ENCODE results near the gene SUSD4. TPM values are rescaled to one million over a fixed set of nuclear protein-coding genes. Genes with fewer than 3 reads are reported as not detected.
A peak's percentile ranks its signal among the peaks of the same experiment; 100 is the strongest.

SUSD4 gene
- total RNA-seq, 1 experiment from 2014 or later = 11.9 TPM

DNA sequence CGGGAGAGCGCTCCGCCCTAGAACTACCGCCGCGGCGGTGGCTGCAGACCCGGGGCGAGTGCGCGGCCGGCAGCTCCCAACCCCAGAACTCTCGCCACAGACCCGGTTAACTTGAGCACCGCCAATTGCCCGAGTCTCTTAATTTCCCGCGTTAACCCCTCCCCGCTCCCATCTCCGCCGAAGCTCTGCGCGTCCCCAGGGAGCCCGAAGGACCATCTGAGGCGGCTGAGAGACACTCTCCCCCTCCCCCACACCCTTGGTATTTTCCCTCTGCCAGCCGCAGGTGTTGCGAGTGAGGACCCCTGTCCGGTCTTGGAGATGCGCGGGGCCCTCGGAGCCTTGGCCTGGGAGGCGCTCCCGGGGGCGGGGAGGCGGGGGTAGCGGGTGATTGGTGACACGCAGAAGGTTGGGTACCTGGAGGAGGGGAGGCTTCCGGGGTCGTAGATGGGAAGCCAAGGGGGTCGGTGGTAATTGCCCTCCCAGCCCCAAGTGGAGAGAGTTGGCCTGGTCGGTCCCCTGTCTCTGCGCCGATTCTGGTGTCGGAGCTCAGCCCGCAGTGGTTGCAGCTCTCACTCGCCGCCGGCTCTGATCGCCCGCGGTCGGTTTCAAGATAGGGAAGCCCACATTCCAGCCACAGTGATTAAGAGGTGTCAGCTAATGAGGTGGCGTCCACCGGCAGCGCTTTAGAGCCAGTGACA lies 858 bp upstream of the SUSD4 start:
- in situ Hi-C loops (cut with HindIII; ENCODE audit: low pct_unique_long_range_greater_than_20kb, low sequenced_read_pairs) = no loop called here
- DNase-seq (ENCODE audit: low read depth) = no peak

GRCh38 chr1:223363057-223363855 lies 720 bp downstream of the SUSD4 start:
- in situ Hi-C loops (cut with HindIII; ENCODE audit: low pct_unique_long_range_greater_than_20kb, low sequenced_read_pairs) = no loop called here
- DNase-seq (ENCODE audit: low read depth) = no peak

DNA sequence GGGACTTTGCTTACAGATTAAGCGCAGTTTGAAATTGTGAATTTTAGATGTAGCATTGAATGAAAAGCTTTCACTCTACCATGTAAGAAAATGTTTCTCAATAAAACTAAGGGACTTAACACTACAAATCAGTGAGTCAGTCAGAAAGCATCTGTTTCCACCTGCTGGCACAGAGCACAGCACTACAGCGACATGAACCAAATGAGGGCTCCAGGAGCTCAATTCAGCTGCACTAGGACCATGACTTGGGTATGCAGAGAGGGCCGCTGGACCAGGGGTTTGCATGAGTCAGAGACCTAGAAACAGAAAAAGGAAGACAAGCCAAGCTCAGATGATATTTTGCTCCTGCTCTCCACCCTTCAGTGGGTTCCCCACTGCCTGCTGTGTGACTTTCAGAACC lies 5.2 kb downstream of the SUSD4 start:
- DNase-seq (ENCODE audit: low read depth) = no peak
- in situ Hi-C loops (cut with HindIII; ENCODE audit: low pct_unique_long_range_greater_than_20kb, low sequenced_read_pairs) = no loop called here

DNA sequence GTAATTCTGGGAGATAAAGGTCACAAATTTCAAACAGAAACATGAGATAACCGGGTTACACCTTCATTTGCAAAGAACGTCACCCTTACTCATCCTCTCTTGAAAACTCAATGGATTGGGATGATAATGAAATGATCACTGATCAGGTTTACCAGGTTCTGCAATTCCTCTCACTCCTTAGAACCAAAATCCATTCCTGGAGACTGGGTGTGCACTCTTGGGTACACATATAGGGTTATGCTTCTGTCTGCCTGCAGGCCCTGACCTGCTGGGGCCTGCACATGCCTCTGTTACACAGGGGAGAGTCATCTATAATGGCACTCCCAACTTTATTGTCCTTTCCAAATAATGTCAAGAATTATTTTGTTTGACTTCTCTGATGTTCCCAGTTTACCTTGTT lies 8.3 kb downstream of the SUSD4 start:
- DNase-seq (ENCODE audit: low read depth) = no peak
- in situ Hi-C loops (cut with HindIII; ENCODE audit: low pct_unique_long_range_greater_than_20kb, low sequenced_read_pairs) = no loop called here

DNA sequence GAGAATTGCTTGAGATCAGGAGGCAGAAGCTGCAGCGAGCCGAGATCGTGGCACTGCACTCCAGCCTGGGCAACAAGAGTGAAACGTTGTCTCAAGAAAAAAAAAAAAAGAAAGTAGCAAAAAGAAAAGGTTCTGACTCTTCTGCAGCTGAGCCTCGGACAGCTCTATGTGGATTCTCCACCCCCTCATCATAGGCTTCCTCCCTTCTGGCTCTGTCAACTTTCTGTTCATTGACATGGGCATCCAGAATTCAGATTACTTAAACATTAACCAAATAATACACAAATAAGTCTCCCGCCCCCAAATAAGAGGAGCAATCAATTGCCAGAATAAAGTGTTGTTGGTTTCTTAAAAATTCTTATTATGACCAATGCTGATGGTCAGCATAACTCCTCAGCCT lies 10.0 kb downstream of the SUSD4 start:
- in situ Hi-C loops (cut with HindIII; ENCODE audit: low pct_unique_long_range_greater_than_20kb, low sequenced_read_pairs) = no loop called here
- no peak for DNase-seq (ENCODE audit: low read depth)

GRCh38 chr1:223352944-223353343 lies 11.0 kb downstream of the SUSD4 start:
- DNase-seq (ENCODE audit: low read depth) = no peak
- in situ Hi-C loops (cut with HindIII; ENCODE audit: low pct_unique_long_range_greater_than_20kb, low sequenced_read_pairs) = no loop called here

- in situ Hi-C loops (cut with HindIII; ENCODE audit: low pct_unique_long_range_greater_than_20kb, low sequenced_read_pairs) = no loop called here
- no peak for DNase-seq (ENCODE audit: low read depth)
Observed at GRCh38 chr1:223350361-223350908, 13.5 kb downstream of the SUSD4 start.

DNA sequence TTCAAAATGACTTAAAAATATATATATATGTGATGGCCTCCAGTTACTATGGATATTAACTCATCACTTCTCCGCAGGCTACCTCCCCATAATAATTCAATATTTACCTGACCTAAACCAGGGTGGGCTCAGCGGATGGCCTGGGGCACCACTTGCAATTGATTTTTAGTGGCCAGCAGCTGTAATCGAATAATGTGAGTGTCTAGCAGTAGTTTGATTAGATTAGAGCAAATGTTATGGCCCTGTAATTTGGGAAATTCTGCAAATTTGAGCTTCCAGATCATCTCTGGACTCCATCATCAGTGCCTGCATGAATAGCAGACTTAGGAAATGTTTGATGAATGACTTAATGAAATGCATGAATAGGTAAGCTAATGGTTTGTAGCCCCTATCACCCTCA lies 14.7 kb downstream of the SUSD4 start:
- in situ Hi-C loops (cut with HindIII; ENCODE audit: low pct_unique_long_range_greater_than_20kb, low sequenced_read_pairs) = no loop called here
- DNase-seq (ENCODE audit: low read depth) = no peak

- in situ Hi-C loops (cut with HindIII; ENCODE audit: low pct_unique_long_range_greater_than_20kb, low sequenced_read_pairs) = no loop called here
- no peak for DNase-seq (ENCODE audit: low read depth)
Observed at GRCh38 chr1:223348439-223348838, 15.5 kb downstream of the SUSD4 start.

GRCh38 chr1:223347583-223347982 lies 16.4 kb downstream of the SUSD4 start:
- in situ Hi-C loops (cut with HindIII; ENCODE audit: low pct_unique_long_range_greater_than_20kb, low sequenced_read_pairs) = no loop called here
- DNase-seq (ENCODE audit: low read depth) = no peak

DNA sequence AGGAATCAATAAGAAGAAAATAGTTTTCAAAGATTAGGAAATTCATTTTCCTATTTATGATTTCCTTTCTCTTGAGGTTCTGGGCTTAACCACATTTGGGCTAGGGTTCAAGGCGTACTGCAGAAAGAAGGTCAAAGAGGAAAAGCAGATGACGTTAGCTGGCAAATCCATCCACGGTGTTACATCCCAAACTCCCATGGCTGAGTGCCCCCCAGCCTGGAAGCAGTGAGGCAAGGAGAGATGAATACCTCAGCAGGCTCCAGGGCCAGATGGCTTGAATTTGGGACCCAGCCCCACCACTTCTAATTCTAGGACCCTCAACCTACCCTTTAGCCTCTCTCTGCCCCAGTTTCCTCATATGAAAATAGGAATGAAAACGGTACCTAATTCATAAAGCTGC lies 17.7 kb downstream of the SUSD4 start:
- no peak for DNase-seq (ENCODE audit: low read depth)
- in situ Hi-C loops (cut with HindIII; ENCODE audit: low pct_unique_long_range_greater_than_20kb, low sequenced_read_pairs) = no loop called here

- in situ Hi-C loops (cut with HindIII; ENCODE audit: low pct_unique_long_range_greater_than_20kb, low sequenced_read_pairs) = no loop called here
- DNase-seq (ENCODE audit: low read depth) = no peak
Observed at GRCh38 chr1:223345720-223346119, 18.3 kb downstream of the SUSD4 start.

DNA sequence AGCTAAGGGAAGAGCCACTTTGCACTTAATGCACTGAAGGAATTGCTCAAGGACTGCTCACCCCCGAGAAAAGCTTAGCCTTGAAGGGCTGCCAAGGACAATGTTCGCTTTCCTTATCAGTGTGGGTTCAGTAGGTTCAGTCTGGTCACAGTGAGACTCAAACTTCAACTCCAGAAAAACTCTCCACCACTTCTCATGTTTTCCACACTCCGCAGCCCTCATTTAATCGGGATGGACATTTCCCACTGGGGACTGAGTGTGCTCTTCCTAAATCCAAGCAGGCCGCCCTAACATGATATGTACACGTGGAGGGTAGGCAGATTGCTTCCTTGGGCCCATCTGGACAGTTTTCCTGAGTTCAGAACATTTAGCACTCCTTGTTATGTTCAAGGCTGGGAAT lies 19.5 kb downstream of the SUSD4 start:
- no peak for DNase-seq (ENCODE audit: low read depth)
- in situ Hi-C loops (cut with HindIII; ENCODE audit: low pct_unique_long_range_greater_than_20kb, low sequenced_read_pairs) = no loop called here

DNA sequence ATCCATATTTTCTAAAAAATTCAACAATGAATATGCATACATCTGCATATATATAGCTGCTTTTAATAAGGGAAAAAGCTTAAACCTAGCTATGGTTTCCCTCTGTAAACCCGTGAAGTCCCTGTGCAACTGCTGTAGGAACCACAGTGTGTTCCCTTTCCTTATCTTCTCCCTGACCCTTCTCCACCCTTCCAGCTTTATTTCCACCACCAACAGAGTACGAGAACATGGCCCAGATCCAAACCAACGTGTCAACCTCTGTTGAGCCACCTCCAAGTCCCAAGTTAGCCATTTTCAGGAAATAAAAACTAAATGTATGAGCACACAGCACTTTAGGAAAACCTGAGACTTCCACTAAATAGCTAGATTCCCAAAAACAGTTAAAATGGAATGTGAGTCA lies 20.3 kb downstream of the SUSD4 start:
- in situ Hi-C loops (cut with HindIII; ENCODE audit: low pct_unique_long_range_greater_than_20kb, low sequenced_read_pairs) = no loop called here
- no peak for DNase-seq (ENCODE audit: low read depth)

DNA sequence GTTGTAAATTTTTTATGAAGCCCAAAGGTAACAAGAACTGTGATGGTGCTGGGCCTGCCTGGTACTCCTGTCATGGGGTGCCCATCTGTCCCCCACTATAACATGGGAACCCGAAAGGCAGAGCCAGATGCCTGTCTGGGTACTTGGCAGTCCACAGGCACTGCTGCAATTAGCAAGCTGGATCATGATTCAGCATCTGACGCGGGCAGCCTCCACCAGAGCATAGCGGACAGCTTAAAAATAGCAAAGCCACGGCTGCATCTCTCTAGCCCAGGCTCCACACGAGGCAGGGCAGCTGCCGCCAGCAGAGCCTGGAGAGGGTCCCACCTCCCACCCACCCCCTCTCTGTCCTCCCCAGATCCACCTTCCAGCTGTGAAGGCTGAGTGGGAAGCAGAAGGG lies 22.9 kb downstream of the SUSD4 start:
- DNase-seq (ENCODE audit: low read depth) = peak; percentile 38
- in situ Hi-C loops (cut with HindIII; ENCODE audit: low pct_unique_long_range_greater_than_20kb, low sequenced_read_pairs) = no loop called here

- in situ Hi-C loops (cut with HindIII; ENCODE audit: low pct_unique_long_range_greater_than_20kb, low sequenced_read_pairs) = no loop called here
- DNase-seq (ENCODE audit: low read depth) = no peak
Observed at GRCh38 chr1:223340637-223341036, 23.3 kb downstream of the SUSD4 start.

DNA sequence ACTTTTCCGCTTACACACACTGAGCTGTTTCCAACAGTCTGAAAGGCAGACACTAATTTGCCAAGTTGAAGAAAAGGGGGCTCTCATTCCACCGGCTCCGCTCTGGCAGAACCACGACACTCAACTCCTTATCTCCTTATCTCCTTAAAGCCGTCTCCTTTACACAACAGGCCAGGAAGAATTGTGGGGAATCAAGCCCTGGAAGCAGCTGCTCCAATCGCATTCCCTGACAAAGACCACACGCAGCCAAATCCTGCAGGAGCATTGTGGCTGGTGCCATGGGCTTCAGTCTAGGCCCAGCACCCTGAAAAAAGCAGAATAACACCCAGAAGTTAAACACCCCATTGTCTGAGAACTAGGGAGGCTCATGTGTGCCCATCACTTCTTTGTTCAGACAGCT lies 24.1 kb downstream of the SUSD4 start:
- DNase-seq (ENCODE audit: low read depth) = no peak
- in situ Hi-C loops (cut with HindIII; ENCODE audit: low pct_unique_long_range_greater_than_20kb, low sequenced_read_pairs) = no loop called here

GRCh38 chr1:223338811-223339746 lies 24.9 kb downstream of the SUSD4 start:
- in situ Hi-C loops (cut with HindIII; ENCODE audit: low pct_unique_long_range_greater_than_20kb, low sequenced_read_pairs) = no loop called here
- no peak for DNase-seq (ENCODE audit: low read depth)
